ENCODE data around the gene PPP4R4.
"Not testable (repeated sequence)": the region's sequence is repeated elsewhere in the genome, so short reads cannot be mapped to it uniquely, and the experiment has no call there.

The PPP4R4 gene

DNA sequence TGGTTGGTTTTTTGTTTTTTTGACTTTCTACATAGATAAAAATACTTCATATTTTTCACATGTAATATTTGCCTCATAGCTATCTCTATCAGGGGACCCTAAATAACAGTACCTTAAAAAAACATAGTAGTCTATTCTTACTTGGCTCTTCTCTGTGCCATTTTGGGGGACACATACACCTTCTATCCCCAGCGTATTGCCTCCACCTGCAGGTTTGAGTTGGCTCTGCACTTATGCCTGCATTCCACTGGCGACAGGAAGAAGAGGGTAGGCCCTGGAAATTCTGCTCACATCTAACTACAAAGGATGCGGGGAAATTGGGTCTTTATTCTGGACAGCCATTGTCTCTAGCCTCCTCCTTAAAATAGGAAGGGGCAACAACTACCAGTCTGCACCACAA is 30.9 kb upstream of the PPP4R4 start:
- H3K9ac ChIP-seq (ENCODE audit: low read length in 5 of 5): no peak overlapping the region
- no peaks in the 10 kb centered on the region for H3K36me3 ChIP-seq (ENCODE audit: control insufficient read depth in 5 of 5, insufficient read depth in 5 of 5, low read length in 5 of 5)
- peaks cover 0 to 4% (median 3%) of the 10 kb centered on the region in 5 donors for H3K4me1 ChIP-seq (ENCODE audit: control insufficient read depth in 5 of 5, insufficient read depth in 5 of 5, low read length in 5 of 5)
- H3K27me3 ChIP-seq (ENCODE audit: control insufficient read depth in 5 of 5, insufficient read depth in 4 of 5, low read length in 5 of 5): peaks cover 0 to 14% (median 5%) of the 10 kb centered on the region in 5 donors
- no peaks in the 10 kb centered on the region for H3K9me3 ChIP-seq (ENCODE audit: control insufficient read depth in 5 of 5, low read length in 5 of 5)
- no peak overlapping the region for H3K4me3 ChIP-seq (ENCODE audit: low read depth in 1 of 5, low read length in 5 of 5)
- H3K27ac ChIP-seq (ENCODE audit: low read depth, low read length): no peak overlapping the region

DNA sequence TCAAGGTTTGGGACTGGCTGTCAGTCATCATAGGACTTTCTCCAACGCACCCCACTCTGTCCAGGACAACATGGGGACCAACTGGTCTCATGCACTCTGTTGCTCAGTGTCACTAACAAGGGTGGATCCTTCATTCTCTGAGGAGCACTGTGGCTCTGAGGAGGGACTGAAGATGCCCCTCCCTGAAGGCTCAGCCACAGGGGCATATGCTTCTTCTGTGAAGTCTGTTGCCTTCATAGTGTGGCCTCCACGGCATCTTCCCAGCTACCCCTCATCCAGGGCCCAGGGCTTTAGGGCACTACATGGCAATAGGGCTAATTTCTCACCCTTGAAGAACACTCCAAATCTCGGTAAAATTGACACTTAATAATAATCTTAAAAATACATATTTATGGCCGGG is 30.4 kb upstream of the PPP4R4 start:
- no peaks in the 10 kb centered on the region for H3K9me3 ChIP-seq (ENCODE audit: control insufficient read depth in 5 of 5, low read length in 5 of 5)
- H3K9ac ChIP-seq (ENCODE audit: low read length in 5 of 5): no peak overlapping the region
- H3K4me3 ChIP-seq (ENCODE audit: low read depth in 1 of 5, low read length in 5 of 5): no peak overlapping the region
- H3K27me3 ChIP-seq (ENCODE audit: control insufficient read depth in 5 of 5, insufficient read depth in 4 of 5, low read length in 5 of 5): peaks cover 0 to 10% (median 2%) of the 10 kb centered on the region in 5 donors
- H3K27ac ChIP-seq (ENCODE audit: low read depth, low read length): no peak overlapping the region
- no peaks in the 10 kb centered on the region for H3K36me3 ChIP-seq (ENCODE audit: control insufficient read depth in 5 of 5, insufficient read depth in 5 of 5, low read length in 5 of 5)
- H3K4me1 ChIP-seq (ENCODE audit: control insufficient read depth in 5 of 5, insufficient read depth in 5 of 5, low read length in 5 of 5): peaks cover 0 to 4% (median 3%) of the 10 kb centered on the region in 5 donors

DNA sequence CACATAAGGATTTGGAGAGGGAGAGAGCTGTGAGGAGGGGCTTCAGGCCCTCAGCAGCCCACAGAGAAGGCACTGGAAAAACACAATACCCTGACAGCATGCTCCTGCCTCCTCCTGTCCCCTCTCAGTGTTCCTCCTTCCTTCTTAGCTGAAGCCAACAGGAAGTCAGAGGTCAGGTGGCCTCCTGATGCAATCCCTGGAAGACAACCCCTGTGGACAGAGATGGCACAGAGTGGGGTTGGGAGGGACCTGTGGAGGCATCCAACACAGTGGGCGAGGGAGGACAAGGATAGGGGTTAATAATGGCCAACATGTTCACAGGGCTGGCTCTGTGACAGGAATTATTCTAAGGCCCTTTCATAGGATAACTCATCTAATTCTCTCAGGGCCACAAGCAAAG is 29.4 kb upstream of the PPP4R4 start:
- Histone ChIP-seq H3K27ac (ENCODE audit: low read depth, low read length) (no peak overlapping the region), H3K36me3 (ENCODE audit: control insufficient read depth in 5 of 5, insufficient read depth in 5 of 5, low read length in 5 of 5) (no peaks in the 10 kb centered on the region), H3K9me3 (ENCODE audit: control insufficient read depth in 5 of 5, low read length in 5 of 5) (no peaks in the 10 kb centered on the region), H3K27me3 (ENCODE audit: control insufficient read depth in 5 of 5, insufficient read depth in 4 of 5, low read length in 5 of 5) (peaks cover 0 to 5% (median 0%) of the 10 kb centered on the region in 5 donors), H3K4me1 (ENCODE audit: control insufficient read depth in 5 of 5, insufficient read depth in 5 of 5, low read length in 5 of 5) (peaks cover 0 to 4% (median 3%) of the 10 kb centered on the region in 5 donors), H3K9ac (ENCODE audit: low read length in 5 of 5) (no peak overlapping the region), H3K4me3 (ENCODE audit: low read depth in 1 of 5, low read length in 5 of 5) (no peak overlapping the region)

DNA sequence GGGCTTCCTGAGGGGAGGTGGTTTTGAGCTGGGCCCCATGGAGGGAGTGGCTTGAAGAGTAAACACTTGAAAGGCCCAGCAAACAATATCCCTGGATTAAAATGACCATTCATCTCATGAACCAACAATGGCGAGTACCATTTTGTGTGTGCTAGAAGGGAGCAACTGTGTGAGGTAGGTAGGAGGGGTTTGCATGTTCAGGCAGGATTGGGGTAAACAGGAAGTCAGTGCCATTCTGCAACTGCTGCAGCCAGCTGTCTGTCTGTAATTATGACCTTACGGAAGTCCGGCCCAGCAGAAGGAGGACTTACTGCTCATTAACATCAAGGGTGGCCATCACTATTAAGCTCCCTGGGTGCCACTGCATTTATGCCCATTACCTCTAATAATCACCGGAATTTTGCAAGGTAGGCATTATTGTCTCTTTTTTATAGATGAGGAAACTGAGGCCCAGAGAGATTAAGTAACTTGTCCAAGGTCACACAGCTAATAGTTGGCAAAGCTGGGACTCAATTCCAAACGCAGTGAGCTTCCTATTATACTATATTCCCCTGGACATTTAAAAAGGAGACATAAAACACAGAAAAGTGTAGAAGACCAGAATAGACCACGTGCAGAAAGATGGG is 28.1 kb upstream of the PPP4R4 start:
- Histone ChIP-seq H3K9me3 (ENCODE audit: control insufficient read depth in 5 of 5, low read length in 5 of 5) (no peaks in the 10 kb centered on the region), H3K4me3 (ENCODE audit: low read depth in 1 of 5, low read length in 5 of 5) (no peak overlapping the region), H3K9ac (ENCODE audit: low read length in 5 of 5) (no peak overlapping the region), H3K27ac (ENCODE audit: low read depth, low read length) (no peak overlapping the region), H3K27me3 (ENCODE audit: control insufficient read depth in 5 of 5, insufficient read depth in 4 of 5, low read length in 5 of 5) (no peaks in the 10 kb centered on the region), H3K36me3 (ENCODE audit: control insufficient read depth in 5 of 5, insufficient read depth in 5 of 5, low read length in 5 of 5) (no peaks in the 10 kb centered on the region), H3K4me1 (ENCODE audit: control insufficient read depth in 5 of 5, insufficient read depth in 5 of 5, low read length in 5 of 5) (peaks cover 0 to 4% (median 3%) of the 10 kb centered on the region in 5 donors)

DNA sequence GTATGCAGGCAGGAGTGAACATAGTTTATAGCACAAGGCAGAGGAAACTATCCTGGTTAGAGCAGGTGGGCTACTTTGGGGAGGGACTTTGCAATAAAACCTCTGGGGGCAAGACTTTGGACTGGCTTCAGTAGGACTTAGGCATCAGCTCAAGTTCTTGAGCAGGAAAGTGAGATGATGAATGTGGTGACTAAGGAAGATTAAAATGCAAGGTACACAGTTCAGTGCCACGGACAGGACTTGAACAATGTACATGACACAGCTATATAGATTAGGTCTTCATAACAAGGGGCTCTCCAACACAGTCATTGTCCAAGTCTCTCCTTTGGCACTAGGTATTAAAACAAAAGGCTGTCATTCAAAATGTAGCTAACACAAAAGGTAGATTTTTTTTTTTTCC is 21.4 kb upstream of the PPP4R4 start:
- H3K4me1 ChIP-seq (ENCODE audit: control insufficient read depth in 5 of 5, insufficient read depth in 5 of 5, low read length in 5 of 5): no peaks in the 10 kb centered on the region
- H3K36me3 ChIP-seq (ENCODE audit: control insufficient read depth in 5 of 5, insufficient read depth in 5 of 5, low read length in 5 of 5): no peaks in the 10 kb centered on the region
- no peak overlapping the region for H3K27ac ChIP-seq (ENCODE audit: low read depth, low read length)
- no peak overlapping the region for H3K9ac ChIP-seq (ENCODE audit: low read length in 5 of 5)
- H3K9me3 ChIP-seq (ENCODE audit: control insufficient read depth in 5 of 5, low read length in 5 of 5): no peaks in the 10 kb centered on the region
- H3K27me3 ChIP-seq (ENCODE audit: control insufficient read depth in 5 of 5, insufficient read depth in 4 of 5, low read length in 5 of 5): peaks cover 0 to 7% (median 3%) of the 10 kb centered on the region in 5 donors
- H3K4me3 ChIP-seq (ENCODE audit: low read depth in 1 of 5, low read length in 5 of 5): no peak overlapping the region

DNA sequence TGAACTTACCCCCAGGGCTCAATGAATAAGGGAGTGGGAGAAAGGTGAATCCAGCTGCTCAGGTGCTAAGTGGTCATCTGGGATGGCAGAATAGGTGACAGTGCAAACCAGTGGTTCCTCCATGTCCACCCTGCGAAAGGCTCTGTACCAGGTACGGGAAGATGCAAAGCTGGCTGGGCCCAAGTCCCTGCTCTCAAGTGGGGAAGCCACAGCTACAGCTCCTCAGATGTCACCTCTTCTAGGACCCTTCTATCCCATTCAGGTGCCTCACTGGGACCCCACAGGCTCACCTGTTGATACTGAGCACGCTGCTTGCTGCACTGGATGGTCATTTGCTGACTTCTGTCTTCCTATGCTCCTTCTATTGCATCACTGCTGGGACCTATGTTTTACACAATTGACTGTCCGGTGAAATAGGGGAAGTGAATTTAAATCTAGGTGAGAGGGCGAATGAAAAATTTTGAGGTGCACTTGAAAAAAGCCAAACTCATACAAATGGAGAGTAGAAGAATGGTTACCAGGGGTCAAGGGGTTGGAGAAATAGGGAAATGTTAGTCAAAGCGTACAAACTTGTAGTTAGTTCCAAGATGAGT is 20.3 kb upstream of the PPP4R4 start:
- H3K36me3 ChIP-seq (ENCODE audit: control insufficient read depth in 5 of 5, insufficient read depth in 5 of 5, low read length in 5 of 5): no peaks in the 10 kb centered on the region
- H3K9me3 ChIP-seq (ENCODE audit: control insufficient read depth in 5 of 5, low read length in 5 of 5): no peaks in the 10 kb centered on the region

DNA sequence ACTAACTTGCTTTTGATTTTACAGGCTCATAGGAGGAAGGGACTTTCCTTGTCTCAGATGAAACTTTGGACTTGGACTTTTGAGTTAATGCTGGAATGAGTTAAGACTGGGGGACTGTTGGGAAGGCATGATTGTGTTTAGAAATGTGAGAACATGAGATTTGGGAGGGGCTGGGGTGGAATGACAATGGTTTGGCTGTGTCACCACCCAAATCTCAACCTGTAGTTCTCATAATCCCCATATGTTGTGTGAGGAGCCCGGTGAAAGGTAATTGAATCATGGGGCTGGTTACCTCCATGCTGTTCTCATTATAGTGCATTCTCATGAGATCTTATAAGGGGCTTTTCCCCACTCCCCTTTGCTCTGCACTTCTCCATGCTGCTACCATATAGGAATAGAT is 18.0 kb upstream of the PPP4R4 start:
- H3K9ac ChIP-seq (ENCODE audit: low read length in 5 of 5): not testable (repeated sequence)

More for the DNA sequence above, 20.3 kb upstream of the PPP4R4 start:
- Histone ChIP-seq H3K4me1 (ENCODE audit: control insufficient read depth in 5 of 5, insufficient read depth in 5 of 5, low read length in 5 of 5) (no peaks in the 10 kb centered on the region), H3K27me3 (ENCODE audit: control insufficient read depth in 5 of 5, insufficient read depth in 4 of 5, low read length in 5 of 5) (peaks cover 0 to 10% (median 3%) of the 10 kb centered on the region in 5 donors), H3K4me3 (ENCODE audit: low read depth in 1 of 5, low read length in 5 of 5) (no peak overlapping the region), H3K9ac (ENCODE audit: low read length in 5 of 5) (no peak overlapping the region), H3K27ac (ENCODE audit: low read depth, low read length) (no peak overlapping the region)

DNA sequence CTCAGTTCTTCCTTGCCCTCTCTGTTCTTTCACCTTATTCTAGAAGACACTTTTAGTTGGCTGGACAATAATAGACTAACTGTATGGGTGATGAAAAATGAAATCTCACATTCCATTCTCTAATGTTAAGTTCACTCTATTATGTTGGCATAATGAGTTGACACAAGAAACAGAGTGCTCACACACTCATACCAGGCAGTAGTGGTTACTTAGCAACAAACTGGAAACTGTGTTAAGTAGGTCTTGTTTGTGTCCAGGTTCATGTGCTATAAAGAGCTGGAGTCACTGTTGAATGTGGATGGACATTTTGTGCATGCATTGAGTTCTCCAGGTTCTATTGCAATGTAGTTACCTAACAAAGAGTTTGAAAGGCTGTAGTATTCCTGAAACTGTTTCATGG is 16.9 kb upstream of the PPP4R4 start:
- Histone ChIP-seq H3K9me3 (ENCODE audit: control insufficient read depth in 5 of 5, low read length in 5 of 5) (no peaks in the 10 kb centered on the region), H3K4me3 (ENCODE audit: low read depth in 1 of 5, low read length in 5 of 5) (no peak overlapping the region), H3K27me3 (ENCODE audit: control insufficient read depth in 5 of 5, insufficient read depth in 4 of 5, low read length in 5 of 5) (peaks cover 0 to 10% (median 3%) of the 10 kb centered on the region in 5 donors), H3K4me1 (ENCODE audit: control insufficient read depth in 5 of 5, insufficient read depth in 5 of 5, low read length in 5 of 5) (peaks cover 0 to 4% (median 0%) of the 10 kb centered on the region in 5 donors), H3K9ac (ENCODE audit: low read length in 5 of 5) (no peak overlapping the region), H3K27ac (ENCODE audit: low read depth, low read length) (no peak overlapping the region), H3K36me3 (ENCODE audit: control insufficient read depth in 5 of 5, insufficient read depth in 5 of 5, low read length in 5 of 5) (no peaks in the 10 kb centered on the region)

More for the DNA sequence above, 18.0 kb upstream of the PPP4R4 start:
- peaks cover 0 to 10% (median 3%) of the 10 kb centered on the region in 5 donors for H3K27me3 ChIP-seq (ENCODE audit: control insufficient read depth in 5 of 5, insufficient read depth in 4 of 5, low read length in 5 of 5)
- not testable (repeated sequence) for H3K9me3 ChIP-seq (ENCODE audit: control insufficient read depth in 5 of 5, low read length in 5 of 5); H3K36me3 ChIP-seq (ENCODE audit: control insufficient read depth in 5 of 5, insufficient read depth in 5 of 5, low read length in 5 of 5); H3K27ac ChIP-seq (ENCODE audit: low read depth, low read length); H3K4me1 ChIP-seq (ENCODE audit: control insufficient read depth in 5 of 5, insufficient read depth in 5 of 5, low read length in 5 of 5); H3K4me3 ChIP-seq (ENCODE audit: low read depth in 1 of 5, low read length in 5 of 5)

DNA sequence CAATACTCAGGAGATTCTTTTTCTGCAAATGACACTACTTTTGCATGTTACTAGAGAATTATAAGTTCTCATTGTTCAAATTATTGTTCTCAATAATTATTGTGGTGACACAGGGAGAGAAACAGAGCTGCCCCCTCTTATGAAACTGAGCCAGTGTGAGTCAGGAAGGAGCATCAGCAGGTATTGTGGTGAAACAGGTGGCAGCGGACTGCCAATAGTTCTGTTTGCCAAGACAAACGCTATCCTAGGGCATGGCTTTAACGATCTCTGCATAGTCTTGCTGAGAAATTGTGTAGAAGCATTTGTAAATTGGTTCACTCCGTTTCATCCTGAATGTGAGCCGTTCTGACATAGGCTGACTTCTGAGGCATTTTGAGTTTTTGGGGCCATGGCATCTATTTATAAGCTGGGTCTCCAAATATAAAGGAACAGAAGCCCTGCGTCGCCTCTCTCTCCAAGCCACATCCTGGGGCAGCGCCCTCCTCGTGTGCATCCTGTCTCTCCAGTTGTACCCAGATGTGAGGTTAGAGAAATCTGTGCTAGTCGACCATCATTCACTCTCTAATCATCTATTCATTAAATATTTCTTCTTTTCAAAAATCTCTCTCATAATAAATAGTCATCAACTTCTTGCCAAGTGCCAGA is 15.8 kb upstream of the PPP4R4 start:
- Histone ChIP-seq H3K27me3 (ENCODE audit: control insufficient read depth in 5 of 5, insufficient read depth in 4 of 5, low read length in 5 of 5) (peaks cover 0 to 5% (median 0%) of the 10 kb centered on the region in 5 donors), H3K9ac (ENCODE audit: low read length in 5 of 5) (no peak overlapping the region), H3K27ac (ENCODE audit: low read depth, low read length) (no peak overlapping the region), H3K36me3 (ENCODE audit: control insufficient read depth in 5 of 5, insufficient read depth in 5 of 5, low read length in 5 of 5) (no peaks in the 10 kb centered on the region), H3K4me3 (ENCODE audit: low read depth in 1 of 5, low read length in 5 of 5) (no peak overlapping the region), H3K9me3 (ENCODE audit: control insufficient read depth in 5 of 5, low read length in 5 of 5) (no peaks in the 10 kb centered on the region), H3K4me1 (ENCODE audit: control insufficient read depth in 5 of 5, insufficient read depth in 5 of 5, low read length in 5 of 5) (peaks cover 0 to 4% (median 0%) of the 10 kb centered on the region in 5 donors)

DNA sequence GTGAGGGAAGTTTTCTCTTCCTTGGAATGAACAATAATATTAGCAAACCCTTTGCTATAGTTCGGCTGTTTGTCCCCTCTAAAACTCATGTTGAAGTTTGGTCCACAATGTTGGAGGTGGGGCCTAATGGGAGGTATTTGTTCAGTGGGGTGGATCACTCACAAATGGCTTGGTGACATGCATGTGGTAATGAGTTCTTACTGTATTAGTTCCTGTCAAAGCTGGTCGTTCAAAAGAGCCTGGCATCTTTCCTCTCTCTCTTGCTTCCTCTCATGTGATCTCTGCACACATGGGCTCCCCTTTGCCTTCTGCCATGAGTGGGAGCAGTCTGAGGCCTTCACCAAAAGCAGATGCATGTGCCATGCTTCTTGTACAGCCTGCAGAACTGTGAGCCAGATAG is 13.1 kb upstream of the PPP4R4 start:
- H3K9ac ChIP-seq (ENCODE audit: low read length in 5 of 5): no peak overlapping the region
- no peak overlapping the region for H3K4me3 ChIP-seq (ENCODE audit: low read depth in 1 of 5, low read length in 5 of 5)
- H3K27me3 ChIP-seq (ENCODE audit: control insufficient read depth in 5 of 5, insufficient read depth in 4 of 5, low read length in 5 of 5): peaks cover 9 to 17% (median 12%) of the 10 kb centered on the region in 5 donors
- no peaks in the 10 kb centered on the region for H3K36me3 ChIP-seq (ENCODE audit: control insufficient read depth in 5 of 5, insufficient read depth in 5 of 5, low read length in 5 of 5)
- H3K4me1 ChIP-seq (ENCODE audit: control insufficient read depth in 5 of 5, insufficient read depth in 5 of 5, low read length in 5 of 5): peaks cover 0 to 7% (median 0%) of the 10 kb centered on the region in 5 donors
- no peaks in the 10 kb centered on the region for H3K9me3 ChIP-seq (ENCODE audit: control insufficient read depth in 5 of 5, low read length in 5 of 5)
- H3K27ac ChIP-seq (ENCODE audit: low read depth, low read length): no peak overlapping the region
